WI38 (cell line): ENCODE data around the gene RBM47.

Experiments used
- H3K4me3 ChIP-seq: 2 replicates; pipeline ENCODE4 v1.5.1; 2011; ENCODE audit warnings: low read depth, mild to moderate bottlenecking, control low read depth, low read length
- TF ChIP-seq, protein P1 (sequence below): IDR thresholded peaks from 2 replicates; pipeline ENCODE4 v1.5.1; 2012; ENCODE audit warnings: low read depth, mild to moderate bottlenecking, control low read depth, low read length

The RBM47 gene

DNA sequence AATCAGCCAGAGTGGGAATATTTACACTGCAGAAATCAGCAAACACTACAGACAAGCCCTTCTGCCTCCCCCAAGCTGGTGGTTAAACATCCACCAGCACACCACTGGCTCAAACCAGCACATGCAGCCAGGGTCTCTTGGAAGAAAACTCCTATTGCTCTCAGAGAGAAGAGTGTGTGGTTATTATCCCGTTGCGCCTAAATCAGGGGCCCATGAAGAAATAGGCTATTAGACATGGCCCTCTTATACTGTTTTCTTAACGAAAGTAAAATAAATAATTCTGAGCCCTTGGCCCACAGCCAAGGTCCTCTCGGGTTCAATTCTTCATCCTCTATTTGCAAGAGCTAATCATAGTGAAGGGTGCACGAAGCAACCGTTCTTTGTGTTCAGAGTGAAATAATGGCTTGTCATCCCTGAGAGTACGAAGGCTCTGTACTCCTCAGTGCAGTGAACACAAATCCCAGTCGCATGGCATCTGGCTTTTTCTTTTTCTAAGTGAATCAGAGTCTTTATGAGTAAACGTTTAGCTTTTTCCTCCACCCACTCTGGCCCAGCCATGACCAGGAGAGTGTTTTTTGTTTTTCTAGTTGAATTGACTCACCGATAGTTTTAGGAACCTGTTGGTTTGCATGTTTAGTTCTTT is 33.4 kb upstream of the RBM47 start:
- TF ChIP-seq, protein P1, sequence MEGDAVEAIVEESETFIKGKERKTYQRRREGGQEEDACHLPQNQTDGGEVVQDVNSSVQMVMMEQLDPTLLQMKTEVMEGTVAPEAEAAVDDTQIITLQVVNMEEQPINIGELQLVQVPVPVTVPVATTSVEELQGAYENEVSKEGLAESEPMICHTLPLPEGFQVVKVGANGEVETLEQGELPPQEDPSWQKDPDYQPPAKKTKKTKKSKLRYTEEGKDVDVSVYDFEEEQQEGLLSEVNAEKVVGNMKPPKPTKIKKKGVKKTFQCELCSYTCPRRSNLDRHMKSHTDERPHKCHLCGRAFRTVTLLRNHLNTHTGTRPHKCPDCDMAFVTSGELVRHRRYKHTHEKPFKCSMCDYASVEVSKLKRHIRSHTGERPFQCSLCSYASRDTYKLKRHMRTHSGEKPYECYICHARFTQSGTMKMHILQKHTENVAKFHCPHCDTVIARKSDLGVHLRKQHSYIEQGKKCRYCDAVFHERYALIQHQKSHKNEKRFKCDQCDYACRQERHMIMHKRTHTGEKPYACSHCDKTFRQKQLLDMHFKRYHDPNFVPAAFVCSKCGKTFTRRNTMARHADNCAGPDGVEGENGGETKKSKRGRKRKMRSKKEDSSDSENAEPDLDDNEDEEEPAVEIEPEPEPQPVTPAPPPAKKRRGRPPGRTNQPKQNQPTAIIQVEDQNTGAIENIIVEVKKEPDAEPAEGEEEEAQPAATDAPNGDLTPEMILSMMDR = no peak
- peak overlapping the region; percentile 36 for H3K4me3 ChIP-seq

- H3K4me3 ChIP-seq = no peak overlapping the region
- TF ChIP-seq, protein P1 = no peak
These were observed 32.1 kb upstream of the RBM47 start for GRCh38 chr4:40661803-40662202.

GRCh38 chr4:40656201-40656863 is 26.7 kb upstream of the RBM47 start:
- no peak overlapping the region for H3K4me3 ChIP-seq
- TF ChIP-seq, protein P1 = no peak

DNA sequence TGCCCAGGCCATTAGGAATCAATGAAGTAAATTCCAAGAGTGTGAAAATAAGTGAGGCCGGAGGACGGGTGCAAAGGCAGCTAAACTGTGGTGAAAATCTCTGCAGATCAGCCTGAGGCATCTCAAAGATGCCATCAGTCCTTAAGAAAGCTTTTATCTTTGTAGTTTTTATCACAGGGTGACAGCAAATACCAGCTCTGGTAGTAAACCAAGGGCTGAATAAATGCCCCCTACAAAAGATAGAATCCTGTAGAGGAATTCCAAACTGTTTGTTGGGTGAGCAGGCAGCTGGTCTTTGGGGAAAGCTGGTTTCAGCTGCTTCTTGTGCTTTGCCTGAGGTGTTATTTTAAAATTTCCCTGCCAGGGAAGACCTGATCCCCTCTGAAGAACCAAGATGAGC is 21.6 kb upstream of the RBM47 start:
- no peak overlapping the region for H3K4me3 ChIP-seq
- TF ChIP-seq, protein P1 = no peak

- TF ChIP-seq, protein P1 = no peak
- H3K4me3 ChIP-seq = no peak overlapping the region
These were observed 19.7 kb upstream of the RBM47 start for GRCh38 chr4:40649321-40649720.

- TF ChIP-seq, protein P1 = no peak
- no peak overlapping the region for H3K4me3 ChIP-seq
These were observed 19.1 kb upstream of the RBM47 start for GRCh38 chr4:40648742-40649281.

DNA sequence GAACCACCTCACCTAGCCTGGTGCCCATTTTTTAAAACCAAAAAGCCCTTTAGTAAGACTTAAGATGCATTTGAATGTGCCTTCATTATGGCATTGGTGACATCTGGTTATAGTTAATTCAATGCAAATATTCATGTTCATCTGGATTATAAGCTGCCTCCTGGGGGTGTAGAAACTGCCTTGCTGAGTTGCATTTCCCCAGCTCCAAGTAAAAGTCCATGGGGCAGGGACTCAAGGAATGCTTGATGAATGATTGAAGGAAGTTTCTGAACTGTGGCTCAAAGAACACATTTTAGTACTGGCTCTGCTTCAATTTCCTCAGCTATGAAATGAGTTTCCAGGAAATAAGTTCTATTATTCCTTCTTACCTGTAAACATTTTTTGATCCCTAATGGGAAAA is 18.5 kb upstream of the RBM47 start:
- TF ChIP-seq, protein P1 = no peak
- no peak overlapping the region for H3K4me3 ChIP-seq
